Neuronal stem cell (in vitro differentiated cells): ENCODE data around the gene PGM2L1.

Source experiments
- DNase-seq: peaks from one replicate; pipeline ENCODE4 v3.0.0-alpha.2; 2013; ENCODE audit warnings: low spot score
- H2AFZ ChIP-seq: one replicate; pipeline ENCODE4 v1.6.1; 2013; ENCODE audit warnings: mild to moderate bottlenecking, low read length, inconsistent platforms
- H2AK5ac ChIP-seq: 2 replicates; pipeline ENCODE4 v1.6.1; 2013; ENCODE audit warnings: low read depth, mild to moderate bottlenecking, inconsistent platforms, low read length, moderate library complexity, mixed read lengths
- H2BK120ac ChIP-seq: 2 replicates; pipeline ENCODE4 v1.6.1; 2013; ENCODE audit warnings: low read depth, mild to moderate bottlenecking, inconsistent platforms, low read length, moderate library complexity, mixed read lengths
- H2BK12ac ChIP-seq: one replicate; pipeline ENCODE4 v1.6.1; 2013; ENCODE audit warnings: low read length, inconsistent platforms
- H2BK15ac ChIP-seq: 2 replicates; pipeline ENCODE4 v1.6.1; 2013; ENCODE audit warnings: mild to moderate bottlenecking, low read length, inconsistent platforms, mixed read lengths
- H2BK5ac ChIP-seq: one replicate; pipeline ENCODE4 v1.6.1; 2013; ENCODE audit warnings: inconsistent platforms, mild to moderate bottlenecking, low read length, moderate library complexity
- H3K14ac ChIP-seq: one replicate; pipeline ENCODE4 v1.6.1; 2013; ENCODE audit warnings: low read length, inconsistent platforms
- H3K18ac ChIP-seq: 2 replicates; pipeline ENCODE4 v1.6.1; 2013; ENCODE audit warnings: low read length, inconsistent platforms
- H3K23ac ChIP-seq: 2 replicates; pipeline ENCODE4 v1.6.1; 2013; ENCODE audit warnings: low read depth, mild to moderate bottlenecking, mixed read lengths, low read length, inconsistent platforms; ENCODE audit not compliant: poor library complexity
- H3K27ac ChIP-seq: replicated peaks from 3 replicates; pipeline ENCODE4 v1.5.1; 2013; ENCODE audit warnings: low read length, inconsistent platforms
- H3K27me3 ChIP-seq, 3 experiments: 2 replicates each; pipeline ENCODE4 v1.6.1; 2013; ENCODE audit warnings: low read length in 3 of 3, mild to moderate bottlenecking in 2 of 3, inconsistent platforms in 1 of 3, low read depth in 1 of 3, mixed read lengths in 1 of 3, moderate library complexity in 1 of 3; ENCODE audit not compliant: control insufficient read depth in 3 of 3, insufficient read depth in 3 of 3
- H3K36me3 ChIP-seq, 2 donors: replicated peaks in 1 of 2; 2 replicates each; pipeline ENCODE4 v1.6.1; 2013; ENCODE audit warnings: low read length in 2 of 2; ENCODE audit not compliant: control insufficient read depth in 2 of 2, insufficient read depth in 2 of 2
- H3K4ac ChIP-seq: 2 replicates; pipeline ENCODE4 v1.6.1; 2013; ENCODE audit warnings: inconsistent platforms, mild to moderate bottlenecking, low read length, moderate library complexity
- H3K4me1 ChIP-seq, 2 donors: 1 replicate in 1 of 2; 2 replicates in 1 of 2; pipeline ENCODE4 v1.6.1; 2013; ENCODE audit warnings: low read length in 2 of 2, low read depth in 1 of 2; ENCODE audit not compliant: control insufficient read depth in 2 of 2, insufficient read depth in 1 of 2
- H3K4me2 ChIP-seq: one replicate; pipeline ENCODE4 v1.6.1; 2013; ENCODE audit warnings: mild to moderate bottlenecking, low read length, inconsistent platforms; ENCODE audit not compliant: insufficient read depth, poor library complexity, severe bottlenecking
- H3K4me3 ChIP-seq, 2 donors: 2 replicates each; pipeline ENCODE4 v1.5.1; 2013; ENCODE audit warnings: low read length in 2 of 2, mild to moderate bottlenecking in 2 of 2, inconsistent platforms in 1 of 2, moderate library complexity in 1 of 2
- H3K79me1 ChIP-seq: one replicate; pipeline ENCODE4 v1.6.1; 2013; ENCODE audit warnings: low read depth, mild to moderate bottlenecking, inconsistent platforms, low read length, moderate library complexity
- H3K9ac ChIP-seq: one replicate; pipeline ENCODE4 v1.6.1; 2013; ENCODE audit warnings: mild to moderate bottlenecking, low read depth, low read length, inconsistent platforms; ENCODE audit not compliant: poor library complexity
- H3K9me3 ChIP-seq, 2 donors: replicated peaks in 1 of 2; 2 replicates each; pipeline versions ENCODE3 to v1.6.1; 2013; ENCODE audit warnings: low read length in 2 of 2, mild to moderate bottlenecking in 2 of 2, inconsistent platforms in 1 of 2, low read depth in 1 of 2, mixed read lengths in 1 of 2, moderate library complexity in 1 of 2; ENCODE audit not compliant: control insufficient read depth in 2 of 2, insufficient read depth in 1 of 2
- H4K8ac ChIP-seq: one replicate; pipeline ENCODE4 v1.6.1; 2013; ENCODE audit warnings: low read depth, mild to moderate bottlenecking, inconsistent platforms, low read length, moderate library complexity
- H4K91ac ChIP-seq: one replicate; pipeline ENCODE4 v1.6.1; 2013; ENCODE audit warnings: low read length, low read depth, mild to moderate bottlenecking, inconsistent platforms; ENCODE audit not compliant: poor library complexity
- WGBS, 2 donors: extraction: QIAGEN DNeasy Blood & Tissue Kit; methylation state at CpG; one replicate each; pipeline ENCODE4 v1.1.7; 2013; ENCODE audit warnings: missing lambda C conversion rate in 2 of 2, mixed read lengths in 1 of 2; ENCODE audit not compliant: insufficient read length in 2 of 2, insufficient replicate concordance in 1 of 2; ENCODE audit errors: extremely low coverage in 2 of 2; 5-methylcytosine and 5-hydroxymethylcytosine counted together

PGM2L1 gene

GRCh38 chr11:74377689-74378088 lies 20.5 kb downstream of the PGM2L1 start:
- Histone ChIP-seq H2AFZ (no peak overlapping the region), H2BK120ac (no peak overlapping the region), H2AK5ac (no peak overlapping the region), H4K8ac (no peak overlapping the region), H3K36me3 (peaks cover 0 to 7% of the 10 kb centered on the region in 2 donors), H3K4me3 (no peak overlapping the region), H3K4me1 (peaks cover 0 to 2% of the 10 kb centered on the region in 2 donors), H3K4me2 (no peak overlapping the region), H3K27me3 (no peaks in the 10 kb centered on the region), H3K18ac (no peak overlapping the region), H3K23ac (no peak overlapping the region), H3K9ac (no peak overlapping the region), H4K91ac (no peak overlapping the region), H3K79me1 (no peaks in the 10 kb centered on the region), H3K27ac (no peak overlapping the region), H2BK15ac (no peak overlapping the region), H2BK12ac (no peak overlapping the region), H3K4ac (no peak overlapping the region), H2BK5ac (no peak overlapping the region), H3K9me3 (peaks cover 2 to 7% of the 10 kb centered on the region in 2 donors), H3K14ac (no peak overlapping the region)
- WGBS, 2 donors, result no CpG with 5 or more reads among the region's 3 CpGs
- DNase-seq, result no peak

DNA sequence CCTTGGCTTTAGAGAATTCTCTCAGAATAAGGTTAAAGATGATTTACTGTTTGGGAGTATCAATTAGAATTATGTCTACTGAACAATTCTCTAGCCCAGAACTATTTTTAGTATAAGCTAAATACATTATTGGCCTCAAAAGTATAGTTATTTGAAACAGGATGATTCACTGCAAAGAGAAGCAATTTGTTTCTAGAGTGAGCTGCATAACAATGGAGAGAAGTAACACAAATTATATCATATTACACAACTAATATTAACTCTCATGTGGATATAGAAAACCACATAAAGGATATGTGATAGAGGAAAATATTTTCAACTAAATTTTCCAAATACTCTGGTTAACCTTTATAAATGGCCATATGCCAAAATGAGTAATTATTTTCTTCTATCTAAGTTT lies 24.9 kb downstream of the PGM2L1 start:
- Histone ChIP-seq H2BK12ac (no peak overlapping the region), H3K4me1 (peaks cover 0 to 10% of the 10 kb centered on the region in 2 donors), H3K4ac (no peak overlapping the region), H2BK15ac (no peak overlapping the region), H4K8ac (no peak overlapping the region), H3K9ac (no peak overlapping the region), H3K4me2 (no peak overlapping the region), H3K79me1 (no peaks in the 10 kb centered on the region), H2BK5ac (no peak overlapping the region), H2AK5ac (no peak overlapping the region), H3K27ac (no peak overlapping the region), H3K36me3 (peaks cover 0 to 7% of the 10 kb centered on the region in 2 donors), H4K91ac (no peak overlapping the region), H3K23ac (no peak overlapping the region), H3K14ac (no peak overlapping the region), H2AFZ (no peak overlapping the region), H3K27me3 (no peaks in the 10 kb centered on the region), H3K4me3 (no peak overlapping the region), H3K9me3 (no peaks in the 10 kb centered on the region), H3K18ac (no peak overlapping the region), H2BK120ac (no peak overlapping the region)
- DNase-seq, result no peak

GRCh38 chr11:74371269-74372052 lies 26.8 kb downstream of the PGM2L1 start:
- Histone ChIP-seq H3K36me3 (peaks cover 0 to 23% of the 10 kb centered on the region in 2 donors), H3K23ac (no peak overlapping the region), H2AK5ac (no peak overlapping the region), H3K27ac (no peak overlapping the region), H2BK12ac (no peak overlapping the region), H2BK15ac (no peak overlapping the region), H3K9me3 (peaks cover 0 to 1% of the 10 kb centered on the region in 2 donors), H3K9ac (no peak overlapping the region), H2BK120ac (no peak overlapping the region), H3K27me3 (no peaks in the 10 kb centered on the region), H3K14ac (no peak overlapping the region), H3K4me2 (no peak overlapping the region), H3K79me1 (no peaks in the 10 kb centered on the region), H2AFZ (peak overlapping the region; percentile 13), H3K4me3 (no peak overlapping the region), H2BK5ac (no peak overlapping the region), H4K8ac (no peak overlapping the region), H3K4me1 (peaks cover 0 to 10% of the 10 kb centered on the region in 2 donors), H4K91ac (no peak overlapping the region), H3K4ac (no peak overlapping the region), H3K18ac (no peak overlapping the region)
- no peak for DNase-seq
- WGBS, 2 donors, result no CpG with 5 or more reads among the region's 3 CpGs

- Histone ChIP-seq H3K9ac (no peak overlapping the region), H2AK5ac (no peak overlapping the region), H3K4ac (no peak overlapping the region), H3K4me2 (no peak overlapping the region), H2BK15ac (no peak overlapping the region), H3K18ac (no peak overlapping the region), H2BK5ac (no peak overlapping the region), H3K23ac (no peak overlapping the region), H4K91ac (no peak overlapping the region), H3K27me3 (no peaks in the 10 kb centered on the region), H3K4me1 (peaks cover 0 to 10% of the 10 kb centered on the region in 2 donors), H2BK12ac (no peak overlapping the region), H3K4me3 (no peak overlapping the region), H2BK120ac (no peak overlapping the region), H4K8ac (no peak overlapping the region), H3K9me3 (peaks cover 0 to 4% of the 10 kb centered on the region in 2 donors), H2AFZ (no peak overlapping the region), H3K27ac (no peak overlapping the region), H3K36me3 (peaks cover 0 to 25% of the 10 kb centered on the region in 2 donors), H3K14ac (no peak overlapping the region), H3K79me1 (no peaks in the 10 kb centered on the region)
- WGBS, 2 donors, result no CpG with 5 or more reads among the region's 2 CpGs
- DNase-seq, result no peak
Measured at GRCh38 chr11:74370123-74370522, 28.1 kb downstream of the PGM2L1 start.
